Esophagus squamous epithelium (tissue), 4 donors: ENCODE data around the gene R3HCC1L.
"Not testable (repeated sequence)": the region's sequence is repeated elsewhere in the genome, so short reads cannot be mapped to it uniquely, and the experiment has no call there.

Source experiments
- POLR2A ChIP-seq, 4 donors: fragments of 450-650 bp; IDR thresholded peaks; one replicate each; pipeline ENCODE4 v1.6.1; 2017; ENCODE audit warnings: antibody characterized with exemption in 4 of 4, mild to moderate bottlenecking in 4 of 4, moderate library complexity in 3 of 4
- TF ChIP-seq, protein P1 (sequence below), 6 experiments: fragments of 450-650 bp in 4 of 6; fragments of 200-600 bp in 2 of 6; sonication (generic) in 2 of 6; IDR thresholded peaks; one replicate each; pipeline ENCODE4 v1.5.1; 2016 to 2019; ENCODE audit warnings: antibody characterized with exemption in 6 of 6, mild to moderate bottlenecking in 4 of 6, moderate library complexity in 4 of 6

DNA sequence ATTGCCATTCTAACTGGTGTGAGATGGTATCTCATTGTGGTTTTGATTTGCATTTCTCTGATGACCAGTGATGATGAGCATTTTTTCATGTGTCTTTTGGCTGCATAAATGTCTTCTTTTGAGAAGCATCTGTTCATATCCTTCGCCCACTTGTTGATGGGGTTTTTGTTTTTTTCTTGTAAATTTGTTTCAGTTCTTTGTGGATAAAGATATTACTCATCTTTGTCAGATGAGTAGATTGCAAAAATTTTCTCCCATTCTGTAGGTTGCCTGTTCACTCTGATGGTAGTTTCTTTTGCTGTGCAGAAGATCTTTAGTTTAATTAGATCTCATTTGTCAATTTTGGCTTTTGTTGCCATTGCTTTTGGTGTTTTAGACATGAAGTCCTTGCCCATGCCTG lies 93.8 kb downstream of the R3HCC1L start:
- TF ChIP-seq, protein P1, sequence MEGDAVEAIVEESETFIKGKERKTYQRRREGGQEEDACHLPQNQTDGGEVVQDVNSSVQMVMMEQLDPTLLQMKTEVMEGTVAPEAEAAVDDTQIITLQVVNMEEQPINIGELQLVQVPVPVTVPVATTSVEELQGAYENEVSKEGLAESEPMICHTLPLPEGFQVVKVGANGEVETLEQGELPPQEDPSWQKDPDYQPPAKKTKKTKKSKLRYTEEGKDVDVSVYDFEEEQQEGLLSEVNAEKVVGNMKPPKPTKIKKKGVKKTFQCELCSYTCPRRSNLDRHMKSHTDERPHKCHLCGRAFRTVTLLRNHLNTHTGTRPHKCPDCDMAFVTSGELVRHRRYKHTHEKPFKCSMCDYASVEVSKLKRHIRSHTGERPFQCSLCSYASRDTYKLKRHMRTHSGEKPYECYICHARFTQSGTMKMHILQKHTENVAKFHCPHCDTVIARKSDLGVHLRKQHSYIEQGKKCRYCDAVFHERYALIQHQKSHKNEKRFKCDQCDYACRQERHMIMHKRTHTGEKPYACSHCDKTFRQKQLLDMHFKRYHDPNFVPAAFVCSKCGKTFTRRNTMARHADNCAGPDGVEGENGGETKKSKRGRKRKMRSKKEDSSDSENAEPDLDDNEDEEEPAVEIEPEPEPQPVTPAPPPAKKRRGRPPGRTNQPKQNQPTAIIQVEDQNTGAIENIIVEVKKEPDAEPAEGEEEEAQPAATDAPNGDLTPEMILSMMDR (IDR thresholded peaks at IDR 0.05): not testable (repeated sequence)
- not testable (repeated sequence) for TF ChIP-seq POLR2A (IDR thresholded peaks at IDR 0.05)
